Stimulated activated CD8-positive, alpha-beta memory T cell treated with anti-CD3 and anti-CD28 coated beads, Interleukin-7, amount 100 ng/mL, for 4 hours (primary cell): ENCODE results near the gene WFDC5.

Experiments used
- DNase-seq, 2 donors: peaks; one replicate each; pipeline ENCODE4 v3.0.0-alpha.2; 2020; ENCODE audit warnings: low read depth in 2 of 2

The WFDC5 gene

DNA sequence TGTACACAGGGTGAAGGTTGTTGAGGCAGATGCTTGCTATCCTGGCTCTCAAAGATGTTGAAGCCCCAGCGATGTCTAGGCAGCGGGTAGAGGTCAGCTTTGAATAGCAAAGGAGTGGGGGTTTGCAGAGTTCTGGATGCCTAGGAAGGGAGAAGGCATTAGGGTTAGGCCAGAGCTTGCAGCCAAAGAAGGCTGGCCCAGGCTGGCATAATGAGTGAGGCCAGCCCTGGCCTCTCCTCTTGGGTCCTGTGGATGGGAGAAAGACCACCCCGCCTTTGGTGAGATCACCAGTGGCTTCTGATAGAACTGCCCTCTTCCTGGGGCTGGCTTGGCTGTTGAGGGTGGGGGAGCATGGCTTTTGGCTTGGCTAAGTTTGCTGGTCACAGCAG, 406 bp upstream of the WFDC5 start:
- no peak for DNase-seq

DNA sequence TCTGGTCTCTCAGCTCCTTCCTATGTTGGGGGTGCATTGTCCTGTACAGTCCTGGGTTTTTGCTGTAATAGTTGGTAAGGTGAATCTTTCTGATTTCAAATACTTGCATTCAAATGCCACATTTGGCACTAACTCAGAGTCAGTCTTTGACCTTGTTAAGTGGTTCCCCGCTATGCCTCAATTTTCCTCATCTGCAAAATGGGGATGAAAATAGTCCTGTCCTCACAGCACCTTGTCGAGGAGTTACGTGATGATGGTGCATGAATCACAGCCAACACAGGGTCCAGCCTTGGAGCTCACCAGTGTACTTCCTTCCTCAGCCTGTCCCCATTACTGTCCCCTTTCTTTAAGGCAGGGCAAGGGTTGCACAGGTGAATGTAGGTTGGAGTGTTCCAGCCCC, 1.1 kb downstream of the WFDC5 start:
- no peak for DNase-seq

DNA sequence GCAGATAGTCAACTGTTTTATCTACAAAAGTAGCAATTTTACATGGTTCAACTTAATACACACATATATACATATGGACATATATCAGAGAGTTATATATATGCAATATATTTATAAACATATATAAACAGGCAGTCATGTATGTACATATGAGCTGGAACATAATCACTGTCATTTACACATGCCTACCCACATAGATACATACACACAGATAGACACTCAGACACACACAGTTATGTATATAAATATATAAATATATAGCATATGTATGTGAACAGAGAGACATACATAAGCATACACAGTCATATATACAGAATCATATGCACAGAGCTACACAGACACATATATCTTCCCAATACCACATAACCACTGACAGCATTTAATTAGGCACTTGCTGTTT, 2.2 kb downstream of the WFDC5 start:
- DNase-seq, result no peak

DNA sequence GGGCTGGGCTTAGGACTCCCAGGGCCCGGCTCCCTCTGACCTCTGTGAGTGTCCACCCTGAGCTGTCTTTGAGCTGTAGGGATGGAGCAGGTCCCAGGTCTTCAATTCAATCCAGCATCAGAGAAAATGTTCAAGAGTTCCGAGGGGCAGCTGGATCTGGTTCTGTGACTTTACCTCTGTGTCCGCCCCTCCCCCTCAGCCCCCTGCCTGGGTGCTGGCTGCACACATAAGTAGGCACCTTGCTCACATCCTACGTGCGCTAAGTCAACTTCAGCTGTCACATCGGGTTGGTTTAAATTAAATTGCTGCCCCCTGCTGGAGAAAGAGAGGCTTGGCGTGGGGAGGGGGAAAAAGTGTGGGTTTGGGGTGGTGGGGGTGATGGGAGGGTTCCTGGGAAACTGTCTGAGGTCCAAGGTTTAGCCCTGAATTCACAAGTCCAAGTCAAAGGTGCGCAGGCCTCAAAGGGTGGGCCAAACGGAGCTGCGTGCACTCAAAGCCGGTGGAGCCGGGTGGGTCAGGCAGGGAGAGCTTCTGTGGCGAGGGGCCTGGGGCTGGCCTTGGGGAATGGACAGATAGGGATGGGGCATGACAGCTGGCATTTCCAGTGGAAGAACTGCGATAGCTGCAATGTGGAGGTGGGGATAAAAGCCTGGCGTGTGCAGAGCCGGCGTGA, 3.0 kb downstream of the WFDC5 start:
- DNase-seq, result no peak

DNA sequence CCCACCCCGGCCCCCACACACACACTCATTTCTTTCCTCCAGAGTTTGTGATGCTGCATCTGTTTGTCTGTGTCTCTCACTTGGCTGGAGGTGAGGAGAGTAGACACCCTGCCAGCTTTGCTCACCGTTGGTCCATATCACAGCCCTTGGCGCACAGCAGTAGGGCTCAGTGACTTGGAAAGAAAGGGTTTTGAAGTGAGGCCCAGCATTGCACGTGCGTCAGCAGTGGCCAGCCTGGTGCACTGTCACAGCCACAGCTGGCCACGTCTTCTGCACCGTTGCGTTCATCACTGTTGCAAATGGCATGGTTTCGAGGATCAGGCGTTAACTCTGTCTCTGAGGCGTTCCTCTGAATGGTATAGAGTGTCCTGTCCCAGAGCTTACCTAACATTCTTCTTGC, 3.7 kb downstream of the WFDC5 start:
- DNase-seq, result no peak

DNA sequence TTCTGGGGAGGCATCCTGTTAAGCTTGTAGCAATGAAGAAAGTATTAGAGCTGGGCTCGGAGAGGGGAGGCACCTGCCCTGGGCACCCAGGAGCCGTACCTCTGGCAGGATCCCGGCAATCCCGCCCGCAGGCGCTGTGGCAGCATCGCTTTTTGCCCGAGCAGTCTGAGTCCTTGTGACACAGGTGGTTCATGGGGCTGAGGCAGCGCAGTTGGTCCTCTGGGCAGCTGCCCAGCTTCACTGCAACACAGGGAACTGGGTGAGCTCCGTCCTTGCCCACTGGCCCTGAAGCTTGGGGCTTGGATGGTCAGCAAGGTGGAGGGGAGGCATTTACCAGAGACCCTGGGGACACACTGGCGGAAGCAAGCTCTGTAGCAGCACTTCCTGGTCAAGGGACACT, 4.7 kb downstream of the WFDC5 start:
- DNase-seq, result no peak

DNA sequence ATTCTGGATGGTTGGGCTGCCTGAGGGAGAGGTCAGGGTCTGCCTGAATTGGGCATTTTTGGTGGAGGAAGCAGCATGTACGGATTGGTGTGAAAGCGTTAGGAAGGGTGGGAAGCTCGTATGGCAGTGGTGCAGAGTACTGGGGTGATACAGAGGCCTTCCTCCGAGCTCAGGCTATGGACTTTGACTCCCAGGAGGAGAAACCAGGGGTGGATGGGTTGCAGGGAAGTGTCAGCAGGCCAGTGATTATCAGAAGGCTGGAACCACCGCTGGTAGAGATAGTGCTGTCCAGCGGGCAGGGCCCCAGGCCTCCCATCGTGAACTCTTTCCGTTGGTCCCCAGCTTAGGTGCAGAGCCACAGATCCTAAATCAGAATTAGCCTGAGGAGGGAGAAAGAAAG, 5.3 kb downstream of the WFDC5 start:
- no peak for DNase-seq

DNA sequence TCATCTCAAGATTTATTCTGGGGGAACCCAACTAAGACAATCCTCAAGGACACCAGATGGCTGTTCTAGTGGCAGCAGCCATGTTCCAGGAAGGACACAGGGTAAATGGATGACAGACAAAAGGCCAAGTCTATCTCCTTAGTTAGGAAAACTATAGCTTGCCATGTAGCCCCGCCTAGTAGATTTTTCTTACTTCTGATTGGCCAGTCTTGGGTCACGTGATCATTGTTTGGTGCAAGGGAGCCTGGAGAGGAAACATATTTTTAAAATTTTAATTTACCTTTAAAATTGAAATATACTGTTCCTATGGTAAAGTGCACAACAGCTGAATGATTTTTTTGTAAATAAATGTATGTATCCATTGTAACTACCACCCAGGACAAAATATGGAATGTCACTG, 9.7 kb downstream of the WFDC5 start:
- no peak for DNase-seq

DNA sequence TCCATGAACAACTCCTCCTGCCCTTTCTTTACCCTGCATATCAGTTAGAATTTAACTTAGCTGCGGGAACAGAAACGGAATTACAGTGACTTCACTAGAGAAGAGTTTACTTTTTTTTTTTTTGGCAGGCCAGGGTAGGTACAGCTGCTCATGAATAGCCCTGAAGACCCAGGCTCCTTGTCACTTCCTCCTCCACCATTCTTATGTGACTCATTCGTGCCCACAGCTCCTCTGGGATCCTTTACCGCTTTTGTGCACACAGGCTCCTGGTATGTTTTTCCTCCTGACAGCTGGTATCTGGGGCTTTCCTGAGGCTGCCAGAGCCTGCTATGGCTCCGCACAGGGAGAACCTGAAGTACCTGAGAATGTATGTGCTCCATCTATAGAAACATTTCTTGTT, 10.2 kb downstream of the WFDC5 start:
- DNase-seq, result no peak

DNA sequence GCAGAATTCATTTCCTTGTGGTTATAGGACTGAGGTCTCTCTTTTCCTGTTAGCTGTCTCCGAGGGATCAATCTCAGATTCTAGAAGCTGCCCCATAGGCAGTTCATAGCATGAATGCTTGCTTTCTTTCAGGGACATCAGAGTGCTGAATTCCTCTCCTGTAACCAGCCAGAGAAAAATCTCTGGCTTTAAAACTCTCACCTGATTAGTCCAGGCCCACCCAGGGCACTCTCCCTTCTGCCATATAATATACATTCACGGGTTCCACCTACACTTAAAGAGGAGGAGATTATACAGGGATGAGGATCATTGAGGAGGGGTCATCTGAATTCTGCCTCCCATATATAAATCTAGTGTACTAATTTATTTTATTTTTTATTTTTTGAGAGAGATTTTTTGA, 11.9 kb downstream of the WFDC5 start:
- no peak for DNase-seq

DNA sequence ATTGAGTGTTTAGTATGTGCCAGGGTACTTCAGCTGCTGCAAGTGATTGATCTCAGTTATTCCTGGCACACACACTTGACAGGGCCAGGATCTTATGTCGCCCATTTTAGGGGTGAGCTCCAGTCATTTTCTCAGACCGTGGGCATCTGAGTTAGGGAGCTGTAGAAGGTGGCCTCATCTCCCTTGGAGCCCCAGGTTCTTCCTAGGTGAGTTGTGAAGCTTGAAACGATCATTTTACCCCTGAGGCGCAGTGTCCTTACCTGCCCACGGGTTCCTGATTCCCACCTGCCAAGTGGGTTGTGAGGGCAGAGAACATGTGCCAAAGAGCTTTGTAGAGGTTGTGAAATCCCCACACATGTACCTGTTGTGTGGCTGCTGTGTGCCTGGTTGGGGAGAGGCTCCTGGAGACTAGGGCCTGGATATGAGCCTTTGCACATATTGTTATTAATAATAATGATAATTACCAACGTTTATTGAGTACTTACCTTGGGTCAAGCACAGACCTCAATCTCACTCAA, 13.6 kb downstream of the WFDC5 start:
- no peak for DNase-seq

DNA sequence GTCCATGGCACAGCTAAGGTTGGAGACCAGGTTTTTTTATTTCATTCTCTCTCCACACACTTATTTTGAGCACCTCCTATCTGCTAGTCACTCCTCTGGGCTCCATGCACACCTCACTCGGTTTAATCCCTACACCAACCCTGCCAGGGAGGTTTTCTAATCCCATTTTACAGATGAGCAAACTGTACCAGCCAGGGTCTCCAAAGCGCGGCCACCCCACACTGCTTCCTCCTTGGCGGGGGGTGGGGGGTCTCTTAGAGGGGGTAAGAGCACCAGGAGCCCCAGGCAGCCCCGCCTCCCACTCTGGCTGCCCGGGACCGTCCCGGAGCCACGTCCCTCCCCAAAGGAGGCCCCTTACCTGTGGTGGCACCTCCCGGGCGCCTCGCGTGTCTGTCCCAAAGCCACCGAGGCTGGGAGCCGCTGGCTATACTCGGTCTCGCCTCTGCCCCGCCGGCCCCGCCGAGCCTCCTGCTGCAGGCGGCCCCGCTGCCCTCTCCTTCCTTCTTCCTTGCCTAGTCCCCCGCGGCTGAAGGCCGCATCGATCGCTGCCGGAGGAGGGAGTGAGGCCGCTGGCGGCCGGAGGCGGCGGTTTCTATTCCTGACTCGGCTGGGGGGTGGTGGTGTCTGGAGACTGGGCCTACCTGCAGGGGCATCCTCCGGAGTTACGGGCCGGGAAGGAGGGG, 14.3 kb downstream of the WFDC5 start, which contains the start of gene KCNS1:
KCNS1 (minus strand) TSS at position 565 of the 683 bp plus-strand sequence. CDS start 1,891 bp downstream, outside the sequence.
- no peak for DNase-seq

DNA sequence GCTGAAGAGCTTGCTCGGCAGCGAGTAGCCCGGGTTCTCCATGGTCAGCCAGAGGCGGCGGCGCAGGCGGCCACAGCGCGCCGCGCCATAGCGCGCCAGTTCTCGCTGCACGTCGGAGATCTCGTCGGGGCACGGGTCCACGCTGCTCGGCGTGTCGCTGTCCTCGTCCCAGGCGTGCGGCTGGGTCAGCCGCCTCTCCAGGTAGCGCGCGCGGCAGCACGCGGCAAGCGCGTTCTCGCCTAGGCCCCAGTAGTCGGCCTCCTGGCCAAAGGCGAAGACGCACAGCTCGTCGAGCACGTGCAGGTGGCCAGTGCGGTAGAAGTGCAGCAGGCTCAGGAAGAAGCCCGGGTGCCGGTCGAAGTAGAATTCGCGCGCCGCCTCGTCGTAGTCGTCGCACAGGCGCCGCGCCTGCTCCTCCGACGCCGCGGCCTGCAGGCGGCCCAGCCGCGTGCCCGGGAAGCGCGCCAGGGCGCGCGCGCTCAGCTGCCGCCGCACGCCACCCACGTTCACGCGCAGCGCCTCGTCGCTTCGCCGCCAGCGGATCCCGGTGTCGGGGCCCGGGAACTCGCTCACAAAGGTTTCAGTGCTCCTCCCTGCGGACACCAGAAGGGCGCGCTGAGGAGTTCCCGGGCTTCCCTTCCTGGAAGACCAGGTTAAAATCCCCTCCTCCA, 16.7 kb downstream of the WFDC5 start:
- no peak for DNase-seq

DNA sequence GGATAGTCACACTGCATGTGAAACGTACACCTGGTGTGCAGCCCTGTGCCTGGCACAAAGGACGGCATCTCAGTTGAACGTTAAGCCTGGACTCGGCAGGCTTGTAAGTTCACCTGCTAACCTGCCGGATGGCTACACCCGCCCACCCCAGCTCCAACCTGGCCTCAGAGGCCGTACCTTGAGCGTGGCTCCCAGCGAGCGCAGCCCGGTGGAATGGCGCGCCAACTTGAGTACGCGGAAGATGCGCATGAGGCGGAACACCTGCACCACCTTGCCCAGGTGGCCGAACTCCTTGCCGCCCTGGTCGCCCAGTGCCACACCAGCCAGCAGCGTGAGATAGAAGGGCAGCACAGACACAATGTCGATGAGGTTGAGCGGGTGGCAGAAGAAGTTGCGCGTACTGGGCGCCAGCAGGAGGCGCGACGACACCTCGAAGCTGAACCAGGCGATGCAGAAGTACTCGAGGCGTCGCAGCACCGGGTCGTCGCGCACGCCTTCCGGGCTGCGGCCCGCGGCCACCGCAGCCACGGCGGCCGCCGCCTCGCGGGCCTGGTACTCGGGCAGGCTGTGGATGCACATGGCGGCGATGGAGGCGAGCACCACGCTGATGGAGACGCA, 17.4 kb downstream of the WFDC5 start:
- DNase-seq, result peak in 1 of 2 donors; percentile 8

DNA sequence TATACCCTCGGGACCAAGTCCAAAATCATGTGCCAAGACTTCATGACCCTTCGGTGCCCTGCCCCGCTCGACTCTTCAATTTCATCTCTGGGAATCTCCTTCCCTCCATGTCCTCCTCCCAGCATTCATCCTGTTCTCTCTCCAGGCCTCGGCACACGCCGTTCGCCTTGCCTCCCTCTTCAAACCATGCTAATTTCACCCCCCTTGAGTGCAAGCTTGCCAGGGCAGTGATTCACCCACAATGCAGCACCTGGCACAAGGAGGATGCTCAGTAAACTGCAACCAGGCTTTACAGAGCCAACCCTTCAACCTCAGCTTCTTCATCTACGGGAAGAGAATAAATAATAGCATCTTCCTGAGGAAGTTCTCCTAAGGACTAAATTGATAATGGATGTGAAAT, 18.2 kb downstream of the WFDC5 start:
- DNase-seq, result no peak

DNA sequence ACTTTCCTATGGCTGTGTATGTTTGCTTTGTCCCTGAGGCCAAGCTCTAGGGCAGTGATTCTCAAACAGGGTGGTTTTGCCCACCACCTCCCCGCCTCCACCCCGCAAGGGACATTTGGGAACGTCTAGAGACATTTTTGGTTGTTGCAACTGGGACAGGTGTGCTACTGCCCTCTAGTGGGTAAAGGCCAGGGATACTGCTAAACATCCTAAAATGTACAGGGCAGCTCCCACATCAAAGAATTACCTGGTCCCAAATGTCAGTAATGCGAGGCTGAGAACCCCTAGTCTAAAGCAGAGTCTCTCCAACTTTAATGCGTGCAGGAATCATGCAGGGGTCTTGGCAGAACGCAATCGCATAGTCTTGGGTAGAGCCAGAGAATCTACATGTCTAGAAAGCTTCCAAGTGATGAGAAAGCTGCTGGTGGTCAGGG, 19.2 kb downstream of the WFDC5 start:
- peak; percentile 19 to 31 for DNase-seq

DNA sequence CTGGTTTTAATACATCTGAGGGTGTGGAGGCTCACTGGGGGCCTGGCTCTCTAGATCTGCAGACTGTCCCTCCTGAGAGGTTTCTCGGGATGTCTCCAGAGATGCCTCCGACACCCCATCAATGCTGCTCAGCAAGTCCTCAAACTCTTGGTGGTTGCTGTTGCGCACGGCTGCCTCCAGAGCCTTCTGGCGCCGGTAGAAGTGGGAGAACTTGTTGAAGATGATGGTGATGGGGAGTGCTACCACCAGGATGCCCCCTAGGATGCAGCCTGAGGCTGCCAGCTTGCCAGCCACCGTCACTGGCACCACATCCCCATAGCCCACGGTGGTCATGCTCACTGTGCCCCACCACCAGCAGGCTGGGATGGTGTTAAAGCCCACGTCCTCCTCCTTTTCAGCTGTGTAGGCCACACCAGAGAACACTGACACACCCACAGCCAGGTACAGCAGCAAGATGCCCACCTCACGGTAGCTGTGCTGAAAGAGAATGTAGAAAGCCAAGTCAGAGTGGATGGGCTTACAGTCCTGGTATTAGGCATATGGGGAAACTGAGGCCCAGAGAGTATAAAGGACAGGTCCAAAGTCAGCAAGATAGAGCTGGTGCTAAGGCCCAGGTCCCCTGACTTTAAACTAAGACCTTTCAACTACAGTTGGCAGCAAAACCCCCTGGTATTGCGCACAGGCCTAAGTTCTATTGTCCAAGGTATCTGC, 20.0 kb downstream of the WFDC5 start:
- no peak for DNase-seq

DNA sequence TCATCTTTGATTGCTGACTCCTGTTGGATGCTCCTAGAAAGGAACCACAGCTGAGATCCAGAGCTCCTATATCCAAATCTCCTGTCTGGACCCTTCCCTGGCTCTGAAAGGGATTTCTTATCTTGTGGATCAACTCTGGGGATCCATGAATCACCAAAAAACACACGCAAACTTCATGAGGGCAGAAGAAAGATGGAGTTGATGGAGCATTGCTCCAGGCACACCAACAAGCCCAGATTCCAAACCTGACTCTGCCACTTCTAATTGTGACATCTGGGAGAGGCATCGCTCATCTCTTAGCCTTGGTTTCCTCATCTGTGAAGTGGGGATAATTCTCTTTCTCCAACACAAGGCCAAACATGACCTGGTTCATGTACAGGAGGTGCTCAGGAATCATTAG, 20.8 kb downstream of the WFDC5 start:
- no peak for DNase-seq

DNA sequence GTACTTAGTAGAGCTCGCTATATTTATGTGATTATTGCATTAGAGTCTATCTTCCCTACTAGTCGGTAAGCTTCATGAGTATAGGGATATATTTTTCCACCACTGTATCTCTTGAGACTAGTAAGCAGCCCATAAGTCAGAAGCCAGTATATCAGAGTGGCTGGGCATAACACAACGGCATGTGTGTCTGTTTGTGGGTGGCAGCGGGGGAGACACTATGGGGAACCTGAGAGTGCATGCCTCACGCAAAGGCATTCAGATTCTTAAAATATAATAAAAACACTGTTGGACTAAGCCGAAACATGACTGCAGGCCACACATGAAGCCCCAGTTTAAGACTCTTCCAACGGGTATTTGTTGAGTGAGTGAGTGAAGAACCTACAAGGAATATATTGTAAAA, 22.1 kb downstream of the WFDC5 start:
- no peak for DNase-seq

DNA sequence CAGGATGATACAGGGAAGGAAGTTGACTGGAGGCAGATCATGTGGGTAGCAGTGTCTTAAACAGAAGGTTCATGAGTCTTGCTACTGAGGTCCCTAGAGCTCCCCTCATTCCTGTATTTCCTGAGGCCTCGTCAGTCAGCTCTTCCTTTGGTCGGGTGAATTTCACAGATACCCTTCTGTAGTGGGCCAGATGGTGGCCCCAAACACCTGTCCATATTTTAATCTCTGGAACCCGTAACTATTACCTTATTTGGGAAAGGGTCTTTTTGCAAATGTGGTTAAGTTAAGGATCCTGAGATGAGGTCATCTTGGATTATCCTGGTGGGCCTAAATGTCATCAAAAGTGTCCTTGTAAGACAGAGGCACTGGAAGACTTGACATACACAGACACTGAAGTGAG, 23.6 kb downstream of the WFDC5 start:
- no peak for DNase-seq

DNA sequence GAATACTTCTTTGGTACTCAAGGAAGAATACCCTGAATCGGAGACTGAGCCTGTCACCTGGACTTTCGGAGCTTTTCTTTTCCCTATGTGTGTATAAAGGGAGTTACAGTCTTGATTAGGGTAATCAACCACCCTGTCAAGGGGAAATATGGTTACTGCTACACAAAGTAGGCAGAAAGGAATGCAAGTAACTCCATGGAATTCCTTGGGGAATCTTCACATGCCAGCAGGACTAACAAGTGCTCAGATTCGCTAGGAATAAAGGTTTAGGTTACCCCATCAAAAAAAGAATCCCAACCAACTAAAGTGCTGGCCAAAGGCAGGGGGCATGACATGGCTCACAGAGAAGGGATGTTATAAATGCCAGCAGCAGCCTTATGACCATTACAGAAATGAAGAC, 24.5 kb downstream of the WFDC5 start:
- no peak for DNase-seq

DNA sequence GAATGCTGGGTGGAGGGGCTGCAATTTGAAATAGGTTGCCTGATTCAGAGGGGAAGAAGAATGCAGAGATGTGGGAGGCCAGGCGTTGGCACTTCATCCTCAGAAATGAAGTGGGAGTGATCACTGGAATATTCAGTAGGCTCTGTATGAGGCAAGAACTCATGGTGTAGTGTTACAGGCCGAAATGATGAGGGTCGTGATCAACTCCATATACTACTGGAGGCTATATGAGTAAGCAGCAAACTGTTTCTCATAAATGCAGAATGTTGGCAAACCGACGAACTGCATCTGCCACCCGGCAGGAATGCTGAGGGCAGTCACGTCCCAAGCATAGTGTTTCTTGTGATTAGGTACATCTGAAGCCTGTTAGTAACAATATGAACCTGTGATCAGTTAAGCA, 26.7 kb downstream of the WFDC5 start:
- DNase-seq, result no peak
